ENCODE measurements around the gene SRCAP.

SRCAP gene

GRCh38 chr16:30737794-30738648 is 39.0 kb downstream of the SRCAP start:
- FAIRE-seq, result no peak

- FAIRE-seq, result no peak
Measured at GRCh38 chr16:30738984-30739951, 40.3 kb downstream of the SRCAP start.

- FAIRE-seq, result no peak
Measured at GRCh38 chr16:30740364-30741251, 41.6 kb downstream of the SRCAP start.

GRCh38 chr16:30741461-30741914 is 42.5 kb downstream of the SRCAP start:
- FAIRE-seq, result no peak

GRCh38 chr16:30743716-30744115 is 44.7 kb downstream of the SRCAP start:
- FAIRE-seq, result no peak

GRCh38 chr16:30744183-30744582 is 45.2 kb downstream of the SRCAP start:
- FAIRE-seq, result no peak

GRCh38 chr16:30745082-30745481 is 46.1 kb downstream of the SRCAP start:
- FAIRE-seq, result no peak

- FAIRE-seq, result no peak
Measured at GRCh38 chr16:30746638-30747175, 47.7 kb downstream of the SRCAP start.

GRCh38 chr16:30747331-30747730 is 48.4 kb downstream of the SRCAP start:
- FAIRE-seq, result no peak

GRCh38 chr16:30747799-30748633 is 49.0 kb downstream of the SRCAP start, which contains the start of gene PHKG2:
PHKG2 (plus strand) TSS chr16:30748425; CDS start chr16:30748821, 396 bp downstream.
- FAIRE-seq, result peak; percentile 85

GRCh38 chr16:30748634-30749445 is 49.9 kb downstream of the SRCAP start:
- no peak for FAIRE-seq

GRCh38 chr16:30750201-30750600 is 51.2 kb downstream of the SRCAP start:
- no peak for FAIRE-seq

- FAIRE-seq, result no peak
Measured at GRCh38 chr16:30750876-30751465, 52.0 kb downstream of the SRCAP start.

GRCh38 chr16:30753596-30753995 is 54.6 kb downstream of the SRCAP start:
- FAIRE-seq, result no peak

GRCh38 chr16:30755955-30756780 is 57.2 kb downstream of the SRCAP start:
- FAIRE-seq, result no peak

GRCh38 chr16:30756781-30757100 is 57.8 kb downstream of the SRCAP start:
- no peak for FAIRE-seq

- no peak for FAIRE-seq
Measured at GRCh38 chr16:30757316-30757715, 58.3 kb downstream of the SRCAP start.

- no peak for FAIRE-seq
Measured at GRCh38 chr16:30758988-30759491, 60.1 kb downstream of the SRCAP start.
